Osteoblast (primary cell): ENCODE measurements around the gene PGAM1. TPM values are rescaled to one million over a fixed set of nuclear protein-coding genes. Genes with fewer than 3 reads are reported as not detected.
"Not testable (repeated sequence)": the region's sequence is repeated elsewhere in the genome, so short reads cannot be mapped to it uniquely, and the experiment has no call there.

Source experiments
- DNase-seq: peaks from one replicate; pipeline ENCODE4 v3.0.0; 2011; ENCODE audit warnings: low spot score, mixed read lengths; ENCODE audit not compliant: insufficient read length; ENCODE audit errors: missing footprints
- H2AFZ ChIP-seq: 2 replicates; pipeline ENCODE4 v1.6.0; 2011; ENCODE audit warnings: mild to moderate bottlenecking, low read length
- H3K27ac ChIP-seq: 2 replicates; pipeline ENCODE4 v1.5.1; 2011; ENCODE audit warnings: mild to moderate bottlenecking, low read depth, low read length, moderate library complexity
- H3K27me3 ChIP-seq: 2 replicates; pipeline ENCODE4 v1.6.0; 2012; ENCODE audit warnings: mild to moderate bottlenecking, control low read depth, inconsistent platforms, low read length, moderate library complexity; ENCODE audit not compliant: insufficient read depth
- H3K36me3 ChIP-seq: 2 replicates; pipeline ENCODE4 v1.5.1; 2011; ENCODE audit warnings: mild to moderate bottlenecking, low read length, control low read depth, moderate library complexity; ENCODE audit not compliant: insufficient read depth
- H3K4me1 ChIP-seq: 2 replicates; pipeline ENCODE4 v1.5.1; 2011; ENCODE audit warnings: mild to moderate bottlenecking, low read length, control low read depth, moderate library complexity; ENCODE audit not compliant: insufficient read depth
- H3K4me2 ChIP-seq: 2 replicates; pipeline ENCODE4 v1.6.0; 2011; ENCODE audit warnings: mild to moderate bottlenecking, low read length; ENCODE audit not compliant: insufficient read depth
- H3K4me3 ChIP-seq: fragments of 200-600 bp; sonication (generic); 3 replicates; pipeline ENCODE4 v1.5.1; 2012; ENCODE audit warnings: mild to moderate bottlenecking, low read length, inconsistent platforms; ENCODE audit not compliant: insufficient read depth
- H3K79me2 ChIP-seq: 2 replicates; pipeline ENCODE4 v1.6.0; 2012; ENCODE audit warnings: mild to moderate bottlenecking, low read length, control low read depth, inconsistent platforms; ENCODE audit not compliant: insufficient read depth
- H3K9me3 ChIP-seq: 2 replicates; pipeline ENCODE4 v1.5.1; 2011; ENCODE audit warnings: low read depth, low read length, control low read depth
- H4K20me1 ChIP-seq: 2 replicates; pipeline ENCODE4 v1.6.0; 2012; ENCODE audit warnings: mild to moderate bottlenecking, low read length, control low read depth; ENCODE audit not compliant: insufficient read depth
- total RNA-seq: library from RNA; depleted of rRNA; stranded (reverse); fragments of >200 nt; gene quantifications from 2 replicates; pipeline ENCODE4 v1.2.3, GENCODE V29; 2012
- TF ChIP-seq, protein P1 (sequence below): IDR thresholded peaks from 2 replicates; pipeline ENCODE4 v1.5.1; 2011; ENCODE audit warnings: mild to moderate bottlenecking, low read depth, low read length, moderate library complexity; ENCODE audit errors: extremely low read depth

PGAM1 gene
- total RNA-seq, 1 donor: 330 TPM

DNA sequence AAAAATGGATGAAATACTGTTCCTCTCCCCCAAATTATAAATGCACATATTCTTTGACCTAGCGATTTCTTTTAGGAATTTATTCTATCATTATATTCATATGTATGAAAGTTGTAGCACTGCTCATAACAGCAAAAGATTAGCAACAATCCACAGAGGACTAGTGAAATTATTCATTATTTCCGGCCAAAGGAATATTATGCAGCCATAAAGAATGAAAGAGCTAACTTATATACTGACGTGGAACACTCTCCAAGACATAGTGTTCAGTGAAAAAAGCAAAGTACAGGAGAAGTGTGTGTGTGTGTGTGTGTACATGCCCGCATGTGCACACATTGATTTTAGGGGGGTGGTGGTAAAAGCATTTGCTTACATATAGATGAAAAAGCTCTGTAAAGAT lies 48.9 kb downstream of the PGAM1 start:
- Histone ChIP-seq H3K4me1 (peaks cover 15% of the 10 kb centered on the region), H2AFZ (no peak overlapping the region), H3K4me2 (no peak overlapping the region), H3K36me3 (peaks cover 84% of the 10 kb centered on the region), H3K79me2 (peaks cover 12% of the 10 kb centered on the region), H4K20me1 (peaks cover 8% of the 10 kb centered on the region), H3K27me3 (no peaks in the 10 kb centered on the region), H3K9me3 (no peaks in the 10 kb centered on the region), H3K4me3 (no peak overlapping the region), H3K27ac (no peak overlapping the region)
- TF ChIP-seq, protein P1, sequence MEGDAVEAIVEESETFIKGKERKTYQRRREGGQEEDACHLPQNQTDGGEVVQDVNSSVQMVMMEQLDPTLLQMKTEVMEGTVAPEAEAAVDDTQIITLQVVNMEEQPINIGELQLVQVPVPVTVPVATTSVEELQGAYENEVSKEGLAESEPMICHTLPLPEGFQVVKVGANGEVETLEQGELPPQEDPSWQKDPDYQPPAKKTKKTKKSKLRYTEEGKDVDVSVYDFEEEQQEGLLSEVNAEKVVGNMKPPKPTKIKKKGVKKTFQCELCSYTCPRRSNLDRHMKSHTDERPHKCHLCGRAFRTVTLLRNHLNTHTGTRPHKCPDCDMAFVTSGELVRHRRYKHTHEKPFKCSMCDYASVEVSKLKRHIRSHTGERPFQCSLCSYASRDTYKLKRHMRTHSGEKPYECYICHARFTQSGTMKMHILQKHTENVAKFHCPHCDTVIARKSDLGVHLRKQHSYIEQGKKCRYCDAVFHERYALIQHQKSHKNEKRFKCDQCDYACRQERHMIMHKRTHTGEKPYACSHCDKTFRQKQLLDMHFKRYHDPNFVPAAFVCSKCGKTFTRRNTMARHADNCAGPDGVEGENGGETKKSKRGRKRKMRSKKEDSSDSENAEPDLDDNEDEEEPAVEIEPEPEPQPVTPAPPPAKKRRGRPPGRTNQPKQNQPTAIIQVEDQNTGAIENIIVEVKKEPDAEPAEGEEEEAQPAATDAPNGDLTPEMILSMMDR: no peak
- DNase-seq: no peak

DNA sequence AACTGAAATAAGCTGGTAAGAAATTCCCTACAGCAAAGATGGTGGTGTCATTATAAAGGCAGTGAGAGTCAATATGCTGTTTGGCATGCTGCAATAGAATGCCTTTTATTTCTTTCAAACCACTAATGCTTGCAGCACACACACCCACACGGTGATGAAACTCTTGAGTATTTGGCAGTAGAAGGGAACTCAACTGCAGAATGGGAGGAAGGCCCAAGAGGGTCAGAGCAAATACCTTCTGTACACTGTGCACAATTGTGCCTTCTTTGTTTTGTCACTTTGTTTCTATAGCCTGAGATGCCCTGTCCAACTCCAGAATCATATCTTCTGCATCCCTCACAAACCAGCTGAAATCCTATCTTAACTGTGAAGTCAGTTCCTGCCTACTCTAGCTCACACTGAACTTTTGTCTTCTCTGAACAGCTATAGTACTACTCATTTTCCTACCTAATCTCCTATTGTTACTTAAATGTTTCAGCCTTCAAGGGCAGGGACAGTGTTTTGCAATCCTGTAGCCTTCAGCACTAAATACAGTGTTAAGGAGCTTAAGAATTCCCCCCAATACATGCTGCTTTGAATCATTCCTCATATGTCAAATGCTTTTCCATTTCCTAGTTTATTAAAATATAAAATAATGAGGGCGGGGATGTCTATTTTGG lies 50.1 kb downstream of the PGAM1 start:
- no peak overlapping the region for H2AFZ ChIP-seq
- no peaks in the 10 kb centered on the region for H3K27me3 ChIP-seq
- H3K9me3 ChIP-seq: no peaks in the 10 kb centered on the region
- peak overlapping the region; percentile 50 for H3K27ac ChIP-seq
- peaks cover 15% of the 10 kb centered on the region for H3K4me1 ChIP-seq
- peaks cover 23% of the 10 kb centered on the region for H3K79me2 ChIP-seq
- H3K36me3 ChIP-seq: peaks cover 84% of the 10 kb centered on the region
- DNase-seq: no peak
- H3K4me3 ChIP-seq: no peak overlapping the region
- TF ChIP-seq, protein P1: no peak
- H3K4me2 ChIP-seq: peak overlapping the region; percentile 25
- H4K20me1 ChIP-seq: peaks cover 8% of the 10 kb centered on the region

GRCh38 chr10:97479410-97479809 lies 53.4 kb downstream of the PGAM1 start:
- Histone ChIP-seq H4K20me1 (peaks cover 11% of the 10 kb centered on the region), H3K36me3 (peaks cover 67% of the 10 kb centered on the region), H3K79me2 (peaks cover 50% of the 10 kb centered on the region), H3K4me1 (peaks cover 18% of the 10 kb centered on the region)
- not testable (repeated sequence) for H2AFZ ChIP-seq, H3K27ac ChIP-seq, H3K9me3 ChIP-seq, H3K4me2 ChIP-seq, H3K27me3 ChIP-seq, DNase-seq, H3K4me3 ChIP-seq

DNA sequence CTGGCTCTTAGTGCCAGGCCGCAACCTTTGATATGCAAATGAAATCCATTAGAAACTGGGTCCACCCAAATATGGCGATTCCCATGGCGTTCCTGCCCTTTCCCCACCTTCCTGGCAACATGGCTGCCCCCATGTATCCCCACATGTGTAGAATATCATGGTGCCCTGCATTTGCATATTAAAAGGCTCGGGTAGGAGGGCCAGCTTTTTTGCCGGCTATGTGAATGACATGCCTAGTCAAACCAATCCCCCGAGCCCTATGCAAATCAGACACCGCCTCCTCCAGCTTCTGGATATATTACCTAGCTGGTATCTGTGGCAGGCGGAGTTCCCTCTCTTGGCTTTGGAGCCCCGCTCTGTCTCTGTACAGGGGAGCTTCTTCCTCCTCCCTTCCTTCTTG lies 53.9 kb downstream of the PGAM1 start:
- H3K27me3 ChIP-seq: no peaks in the 10 kb centered on the region

More for the DNA sequence above, 53.9 kb downstream of the PGAM1 start:
- Histone ChIP-seq H3K4me1 (peaks cover 18% of the 10 kb centered on the region), H4K20me1 (peaks cover 11% of the 10 kb centered on the region), H2AFZ (no peak overlapping the region), H3K36me3 (peaks cover 67% of the 10 kb centered on the region), H3K27ac (no peak overlapping the region), H3K79me2 (peaks cover 55% of the 10 kb centered on the region), H3K9me3 (no peaks in the 10 kb centered on the region), H3K4me2 (no peak overlapping the region), H3K4me3 (no peak overlapping the region)
- TF ChIP-seq, protein P1: no peak
- no peak for DNase-seq
